Adipose tissue (tissue), 3 donors: ENCODE data around the gene DNMT3A. TPM values are rescaled to one million over a fixed set of nuclear protein-coding genes. Genes with fewer than 3 reads are reported as not detected.

ENCODE experiments used
- polyA plus RNA-seq, 3 donors: library from polyadenylated mRNA; stranded (reverse); fragments of 200-250 nt; gene quantifications; one replicate each; pipeline ENCODE4 v1.2.3, GENCODE V29; 2013
- donor health status: healthy with polysubstance abuse.
- donor health status: Bipolar disorder and iron deficiency.
- donor health status: healthy.

DNMT3A gene
- polyA plus RNA-seq, 3 donors, result 4.2 to 9.7 (median 8.3) TPM

Other genes with a start within 250 kb of the DNMT3A start
- 1 to 10 TPM; 5.5 to 9.8 (median 6.5) TPM for gene POMC, start 173.3 kb downstream of the DNMT3A start, polyA plus RNA-seq